Spleen (tissue), 11 donors: Measurements from ENCODE around the gene ULBP3. TPM values are rescaled to one million over a fixed set of nuclear protein-coding genes. Genes with fewer than 3 reads are reported as not detected.
"Not testable (repeated sequence)": the region's sequence is repeated elsewhere in the genome, so short reads cannot be mapped to it uniquely, and the experiment has no call there.

Source experiments
- DNase-seq: peaks from one replicate; pipeline ENCODE4 v3.0.0-alpha.2; 2020
- H3K27ac ChIP-seq, 8 donors: fragments of 200-600 bp; sonication (generic) in 7 of 8; 1 replicate in 4 of 8; 2 replicates in 4 of 8; pipeline versions ENCODE4 v1.5.0 to v1.8.0; 2016 to 2021; ENCODE audit warnings: inconsistent platforms in 4 of 8, mild to moderate bottlenecking in 4 of 8, moderate library complexity in 1 of 8
- H3K27me3 ChIP-seq, 7 donors: fragments of 200-600 bp; sonication (generic) in 6 of 7; replicated peaks in 1 of 7; 1 replicate in 4 of 7; 2 replicates in 3 of 7; pipeline versions ENCODE4 v1.5.0 to v1.8.0; 2016 to 2021; ENCODE audit warnings: inconsistent platforms in 3 of 7, mild to moderate bottlenecking in 1 of 7
- H3K36me3 ChIP-seq, 6 donors: fragments of 200-600 bp; sonication (generic) in 5 of 6; 1 replicate in 4 of 6; 2 replicates in 2 of 6; pipeline versions ENCODE4 v1.5.0 to v1.8.0; 2016 to 2021; ENCODE audit warnings: inconsistent platforms in 2 of 6
- H3K4me1 ChIP-seq, 6 donors: fragments of 200-600 bp; sonication (generic) in 5 of 6; 1 replicate in 3 of 6; 2 replicates in 3 of 6; pipeline versions ENCODE4 v1.5.0 to v1.8.0; 2016 to 2021; ENCODE audit warnings: inconsistent platforms in 3 of 6
- H3K4me3 ChIP-seq, 8 donors: fragments of 200-600 bp; sonication (generic) in 7 of 8; 1 replicate in 4 of 8; 2 replicates in 4 of 8; pipeline versions ENCODE4 v1.5.0 to v1.8.0; 2016 to 2021; ENCODE audit warnings: inconsistent platforms in 4 of 8, mild to moderate bottlenecking in 4 of 8, moderate library complexity in 2 of 8
- H3K9me3 ChIP-seq, 8 donors: fragments of 200-600 bp; sonication (generic) in 7 of 8; 1 replicate in 4 of 8; 2 replicates in 4 of 8; pipeline versions ENCODE4 v1.5.0 to v1.8.0; 2016 to 2021; ENCODE audit warnings: inconsistent platforms in 4 of 8
- POLR2A ChIP-seq, 3 donors: fragments of 450-650 bp; IDR thresholded peaks; one replicate each; pipeline ENCODE4 v1.5.1; 2017; ENCODE audit warnings: antibody characterized with exemption in 3 of 3, mild to moderate bottlenecking in 1 of 3
- POLR2AphosphoS5 ChIP-seq, 3 donors: sonication (generic); formaldehyde crosslinking; IDR thresholded peaks; one replicate each; pipeline ENCODE4 v1.5.1; 2017; ENCODE audit warnings: antibody characterized with exemption in 3 of 3
- WGBS, 5 donors: extraction: QIAGEN DNeasy Blood & Tissue Kit in 3 of 5; methylation state at CpG; one replicate each; pipeline versions ENCODE4 v1.1.5 to v1.1.7; 2013 to 2018; 5-methylcytosine and 5-hydroxymethylcytosine counted together
- intact Hi-C: fragments of 100-400 bp; cut with DNase I; formaldehyde crosslinking; loops from one replicate; pipeline ENCODE4 v1.15.0; 2023; ENCODE audit warnings: low total_unique reads
- polyA plus RNA-seq, 3 donors: library from polyadenylated mRNA; stranded (reverse); fragments of 200-250 nt; gene quantifications; one replicate each; pipeline ENCODE4 v1.2.1, GENCODE V29; 2013
- total RNA-seq, 7 donors: library from RNA; depleted of rRNA in 3 of 7; stranded (reverse); fragments of >200 nt in 3 of 7; fragmentation: NEBNext Ultra II Directional in 4 of 7; extraction: Animal tissue kit (Norgen Biotek cat#: 25700) in 4 of 7; gene quantifications; one replicate each; pipeline versions ENCODE4 v1.1.0 to v1.2.1, GENCODE V29; 2016 to 2021
- TF ChIP-seq, protein P1 (sequence below), 11 experiments: fragments of 200-600 bp in 7 of 11; fragments of 450-650 bp in 4 of 11; sonication (generic) in 4 of 11; IDR thresholded peaks in 8 of 11; conservative IDR thresholded peaks in 3 of 11; 1 replicate in 7 of 11; 2 replicates in 4 of 11; pipeline versions ENCODE4 v1.4.0 to v1.8.0; 2016 to 2021; ENCODE audit warnings: antibody characterized with exemption in 11 of 11, inconsistent platforms in 4 of 11, mild to moderate bottlenecking in 1 of 11
- donor health status: healthy with polysubstance abuse.
- donor health status: DM: no; HTN: no; CAD: no; lungs with moderate emphysema.
- donor health status: DM: no; HTN: no; CAD: no.
- donor health status: Bipolar disorder and iron deficiency.
- donor health status: healthy.
- donor health status: DM: no; HTN: no; CAD: no.
- donor health status: DM: yes; HTN: yes; CAD: no.

Gene ULBP3
- total and polyA plus RNA-seq, 10 donors = 0.15 to 2.2 (median 0.85) TPM; not detected in 1

DNA sequence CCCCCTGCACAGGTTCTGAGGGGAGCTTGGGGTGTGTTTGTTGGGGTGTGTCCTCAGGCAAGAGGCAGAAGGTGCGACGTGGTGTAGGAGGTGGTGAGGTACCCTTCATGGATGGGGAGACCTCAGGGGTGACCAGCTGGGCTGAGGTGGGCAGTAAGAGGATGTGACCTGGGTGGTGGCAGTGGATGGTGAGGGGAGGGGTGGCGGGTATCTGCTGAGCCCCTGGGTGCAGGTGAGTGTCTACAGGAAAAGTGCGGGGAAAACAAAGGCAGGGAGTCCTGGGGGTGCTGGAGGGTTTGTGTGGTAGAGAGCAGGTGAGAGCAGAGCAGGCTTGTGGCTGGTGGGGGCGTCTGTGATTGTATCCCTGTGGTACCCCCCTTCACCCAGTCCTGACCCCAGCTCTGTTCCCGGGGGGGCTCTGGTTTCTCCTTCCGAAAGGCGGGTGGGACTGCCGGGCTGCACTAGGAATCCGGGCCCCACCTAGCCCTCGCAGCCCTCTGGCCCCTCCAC lies 44.2 kb downstream of the ULBP3 start:
- no peak overlapping the region for H3K4me3 ChIP-seq
- DNase-seq = no peak
- peaks cover 8 to 21% (median 10%) of the 10 kb centered on the region in 6 donors for H3K4me1 ChIP-seq
- TF ChIP-seq POLR2A (IDR thresholded peaks at IDR 0.05) = no peak
- TF ChIP-seq POLR2AphosphoS5 (IDR thresholded peaks at IDR 0.05) = no peak
- TF ChIP-seq, protein P1, sequence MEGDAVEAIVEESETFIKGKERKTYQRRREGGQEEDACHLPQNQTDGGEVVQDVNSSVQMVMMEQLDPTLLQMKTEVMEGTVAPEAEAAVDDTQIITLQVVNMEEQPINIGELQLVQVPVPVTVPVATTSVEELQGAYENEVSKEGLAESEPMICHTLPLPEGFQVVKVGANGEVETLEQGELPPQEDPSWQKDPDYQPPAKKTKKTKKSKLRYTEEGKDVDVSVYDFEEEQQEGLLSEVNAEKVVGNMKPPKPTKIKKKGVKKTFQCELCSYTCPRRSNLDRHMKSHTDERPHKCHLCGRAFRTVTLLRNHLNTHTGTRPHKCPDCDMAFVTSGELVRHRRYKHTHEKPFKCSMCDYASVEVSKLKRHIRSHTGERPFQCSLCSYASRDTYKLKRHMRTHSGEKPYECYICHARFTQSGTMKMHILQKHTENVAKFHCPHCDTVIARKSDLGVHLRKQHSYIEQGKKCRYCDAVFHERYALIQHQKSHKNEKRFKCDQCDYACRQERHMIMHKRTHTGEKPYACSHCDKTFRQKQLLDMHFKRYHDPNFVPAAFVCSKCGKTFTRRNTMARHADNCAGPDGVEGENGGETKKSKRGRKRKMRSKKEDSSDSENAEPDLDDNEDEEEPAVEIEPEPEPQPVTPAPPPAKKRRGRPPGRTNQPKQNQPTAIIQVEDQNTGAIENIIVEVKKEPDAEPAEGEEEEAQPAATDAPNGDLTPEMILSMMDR (IDR thresholded peaks at IDR 0.05 in 8 of 11, conservative IDR thresholded peaks at IDR 0.05 in 3 of 11) = no peak
- H3K27me3 ChIP-seq = peaks cover 5 to 51% (median 34%) of the 10 kb centered on the region in 7 donors
- WGBS, 5 donors = 42 to 61% (median 50%) methylated on average over 9 to 11 of the region's 11 CpGs
- no peaks in the 10 kb centered on the region for H3K36me3 ChIP-seq
- H3K27ac ChIP-seq = no peak overlapping the region
- intact Hi-C loops = no loop called here
- no peaks in the 10 kb centered on the region for H3K9me3 ChIP-seq

DNA sequence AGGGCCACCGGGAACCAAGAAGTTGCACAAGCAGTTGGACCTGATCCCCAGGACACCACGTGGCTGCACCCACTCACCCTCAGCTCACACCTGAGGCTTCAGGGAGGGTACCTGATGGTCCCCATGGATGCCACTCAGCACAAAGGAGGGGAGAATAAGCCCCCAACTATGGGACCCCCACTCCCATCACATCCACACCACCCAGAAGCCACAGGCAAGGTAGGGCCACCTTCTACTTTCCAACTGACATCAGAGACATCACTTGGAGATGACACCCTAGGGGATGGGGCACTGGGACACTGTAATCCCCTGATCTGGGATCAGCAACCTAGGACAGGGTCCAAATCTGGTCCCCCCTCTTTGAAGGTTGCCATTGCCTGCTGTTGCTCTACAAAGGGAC lies 44.9 kb downstream of the ULBP3 start:
- Histone ChIP-seq H3K4me1 (peaks cover 8 to 15% (median 10%) of the 10 kb centered on the region in 6 donors), H3K27me3 (peaks cover 5 to 56% (median 34%) of the 10 kb centered on the region in 7 donors)
- H3K9me3 ChIP-seq, H3K27ac ChIP-seq, DNase-seq, intact Hi-C loops, H3K36me3 ChIP-seq, H3K4me3 ChIP-seq: not testable (repeated sequence)
- WGBS, 5 donors = 65 to 79% (median 70%) methylated on average over 2 of the region's 2 CpGs; no CpG with 5 or more reads in 2 of the 5 donors

DNA sequence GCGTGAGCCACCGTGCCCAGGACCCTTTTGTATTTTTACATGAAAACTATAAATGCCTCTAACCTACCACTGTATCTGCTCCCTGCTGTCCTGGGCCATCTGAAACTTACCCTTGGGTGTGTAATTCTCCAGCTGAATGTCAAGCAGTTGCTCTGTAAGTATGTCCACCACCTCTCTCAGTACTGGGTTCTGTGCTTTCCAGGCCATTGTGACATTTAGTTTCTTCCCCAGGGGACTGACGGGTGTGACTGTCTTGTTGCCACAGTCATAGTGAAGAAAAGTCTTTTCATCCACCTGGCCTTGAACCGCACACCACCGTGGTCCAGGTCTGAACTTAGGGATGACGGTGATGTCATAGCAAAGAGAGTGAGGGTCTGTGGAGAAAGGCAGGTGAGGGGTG lies 47.1 kb downstream of the ULBP3 start:
- H3K9me3 ChIP-seq, H3K36me3 ChIP-seq, DNase-seq, H3K27ac ChIP-seq, intact Hi-C loops, H3K4me3 ChIP-seq: not testable (repeated sequence)
- H3K4me1 ChIP-seq = peaks cover 8 to 15% (median 10%) of the 10 kb centered on the region in 6 donors
- H3K27me3 ChIP-seq = peaks cover 5 to 56% (median 29%) of the 10 kb centered on the region in 7 donors
- WGBS, 5 donors = 75 to 100% (median 86%) methylated on average over 2 to 3 of the region's 6 CpGs; no CpG with 5 or more reads in 1 of the 5 donors

DNA sequence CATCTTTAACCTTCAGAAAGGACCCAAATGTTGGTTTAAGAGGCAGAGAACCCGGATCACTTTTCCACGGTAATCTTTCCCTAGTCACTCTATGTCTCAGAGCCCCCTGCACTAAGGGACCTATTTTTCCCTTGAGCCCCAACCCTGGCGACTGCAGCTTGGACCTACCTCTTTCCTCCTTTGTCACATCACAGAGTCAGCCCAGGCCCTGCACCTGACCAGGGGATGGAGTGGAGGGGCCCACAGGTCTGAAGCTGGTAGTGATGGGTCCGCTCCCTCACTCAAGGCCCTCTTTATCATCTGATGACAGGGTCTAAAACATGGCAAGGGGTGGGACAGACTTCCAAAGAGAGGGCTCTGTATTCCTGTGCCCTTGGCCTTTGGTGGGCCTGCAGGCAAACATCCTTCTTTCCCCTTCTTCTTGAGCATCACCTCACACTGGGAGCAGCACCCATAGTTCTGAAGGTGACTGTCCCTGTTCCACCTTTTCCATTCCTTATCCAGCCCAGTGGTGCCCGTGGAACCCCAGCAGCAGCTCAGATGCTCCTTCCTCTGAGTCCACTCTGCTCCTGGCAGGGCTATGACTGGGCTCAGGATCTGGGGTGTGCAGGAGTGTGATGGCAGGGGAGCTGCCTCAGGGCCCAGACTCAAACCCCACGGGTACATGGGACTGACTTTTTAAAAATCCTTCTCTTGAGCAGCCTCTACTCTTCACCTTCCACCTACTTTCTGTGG lies 49.9 kb downstream of the ULBP3 start:
- Histone ChIP-seq H3K36me3 (no peaks in the 10 kb centered on the region), H3K9me3 (no peaks in the 10 kb centered on the region), H3K27me3 (peaks cover 0 to 56% (median 32%) of the 10 kb centered on the region in 7 donors), H3K4me3 (no peak overlapping the region), H3K4me1 (peaks cover 0 to 11% (median 7%) of the 10 kb centered on the region in 6 donors), H3K27ac (no peak overlapping the region)
- 43 to 59% (median 51%) methylated on average over 6 of the region's 6 CpGs for WGBS, 5 donors
- no peak for DNase-seq
- intact Hi-C loops = loop anchor here (5.0 kb wide), 1 partner anchor 182 kb away; no protein-coding TSS in a partner anchor
- TF ChIP-seq POLR2AphosphoS5 (IDR thresholded peaks at IDR 0.05) (no peak), POLR2A (IDR thresholded peaks at IDR 0.05) (no peak)
- TF ChIP-seq, protein P1 (IDR thresholded peaks at IDR 0.05 in 8 of 11, conservative IDR thresholded peaks at IDR 0.05 in 3 of 11) = no peak

DNA sequence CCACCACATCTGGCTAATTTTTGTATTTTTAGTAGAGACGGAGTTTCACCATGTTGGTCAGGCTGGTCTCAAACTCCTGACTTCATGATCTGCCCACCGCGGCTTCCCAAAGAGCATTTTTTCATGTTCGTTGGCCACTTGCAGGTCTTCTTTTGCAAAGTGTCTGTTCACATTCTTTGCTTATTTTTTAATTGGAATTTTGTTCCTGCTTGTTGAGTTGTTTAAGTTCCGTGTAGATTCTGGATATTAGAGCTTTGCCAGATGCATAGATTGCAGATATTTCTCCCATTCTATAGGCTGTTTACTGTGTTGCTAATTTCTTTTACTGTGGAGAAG lies 51.8 kb downstream of the ULBP3 start:
- intact Hi-C loops = loop anchor here (2.0 to 5.0 kb wide), 2 partner anchors 82 to 180 kb away; no protein-coding TSS in a partner anchor
- H3K27ac ChIP-seq, H3K9me3 ChIP-seq, H3K36me3 ChIP-seq, H3K4me3 ChIP-seq, DNase-seq: not testable (repeated sequence)
- WGBS, 5 donors = 3 to 10% (median 6%) methylated on average over 5 of the region's 5 CpGs
- TF ChIP-seq, protein P1 (IDR thresholded peaks at IDR 0.05 in 8 of 11, conservative IDR thresholded peaks at IDR 0.05 in 3 of 11) = peak in 6 of 11 experiments; percentile 6 to 62 (median 42)
- H3K4me1 ChIP-seq = peaks cover 0 to 14% (median 7%) of the 10 kb centered on the region in 6 donors
- H3K27me3 ChIP-seq = peaks cover 3 to 70% (median 48%) of the 10 kb centered on the region in 7 donors
